Esophagus (tissue), 2 donors: ENCODE measurements around the gene TESMIN. TPM values are rescaled to one million over a fixed set of nuclear protein-coding genes. Genes with fewer than 3 reads are reported as not detected.

Experiments used
- H3K27ac ChIP-seq, 2 donors: one replicate each; pipeline ENCODE4 v1.5.1; 2013; ENCODE audit warnings: low read depth in 2 of 2, mild to moderate bottlenecking in 2 of 2, inconsistent platforms in 1 of 2, low read length in 1 of 2, moderate library complexity in 1 of 2
- H3K27me3 ChIP-seq, 2 donors: one replicate each; pipeline ENCODE4 v1.6.1; 2013; ENCODE audit warnings: low read length in 2 of 2, control low read depth in 1 of 2, mild to moderate bottlenecking in 1 of 2; ENCODE audit not compliant: insufficient read depth in 2 of 2, control insufficient read depth in 1 of 2
- H3K36me3 ChIP-seq, 2 donors: one replicate each; pipeline ENCODE4 v1.6.1; 2013; ENCODE audit warnings: low read length in 1 of 2; ENCODE audit not compliant: control insufficient read depth in 2 of 2, insufficient read depth in 2 of 2
- H3K4me1 ChIP-seq, 2 donors: one replicate each; pipeline ENCODE4 v1.6.1; 2013; ENCODE audit warnings: low read length in 1 of 2; ENCODE audit not compliant: control insufficient read depth in 2 of 2, insufficient read depth in 2 of 2
- H3K4me3 ChIP-seq, 2 donors: one replicate each; pipeline ENCODE4 v1.5.1; 2013; ENCODE audit warnings: low read length in 2 of 2, mild to moderate bottlenecking in 2 of 2, low read depth in 1 of 2, moderate library complexity in 1 of 2
- H3K9me3 ChIP-seq, 2 donors: one replicate each; pipeline ENCODE4 v1.6.1; 2013; ENCODE audit warnings: mild to moderate bottlenecking in 2 of 2, low read depth in 1 of 2, low read length in 1 of 2, moderate library complexity in 1 of 2; ENCODE audit not compliant: control insufficient read depth in 2 of 2, insufficient read depth in 1 of 2
- WGBS, 2 donors: extraction: QIAGEN DNeasy Blood & Tissue Kit; methylation state at CpG; one replicate each; pipeline ENCODE4 v1.1.7; 2013; 5-methylcytosine and 5-hydroxymethylcytosine counted together
- polyA plus RNA-seq, 2 donors: library from polyadenylated mRNA; stranded (reverse); fragments of 200-250 nt; gene quantifications; one replicate each; pipeline ENCODE4 v1.2.3, GENCODE V29; 2013
- donor health status: healthy with polysubstance abuse.
- donor health status: Bipolar disorder and iron deficiency.

The TESMIN gene
- polyA plus RNA-seq, 2 donors, result 3.0 to 3.7 TPM

- no peak overlapping the region for H3K4me3 ChIP-seq
- H3K4me1 ChIP-seq, result peaks cover 0 to 10% of the 10 kb centered on the region in 2 donors
- no peak overlapping the region for H3K27ac ChIP-seq
- 78 to 85% methylated on average over 7 of the region's 7 CpGs for WGBS, 2 donors
- H3K27me3 ChIP-seq, result peaks cover 0 to 23% of the 10 kb centered on the region in 2 donors
- H3K9me3 ChIP-seq, result peaks cover 0 to 1% of the 10 kb centered on the region in 2 donors
- no peaks in the 10 kb centered on the region for H3K36me3 ChIP-seq
Measured at GRCh38 chr11:68683121-68683520, 68.2 kb downstream of the TESMIN start.

GRCh38 chr11:68682531-68682961 lies 68.8 kb downstream of the TESMIN start:
- H3K4me1 ChIP-seq, result peaks cover under 1 to 10% of the 10 kb centered on the region in 2 donors
- no peak overlapping the region for H3K27ac ChIP-seq
- H3K27me3 ChIP-seq, result peaks cover 0 to 23% of the 10 kb centered on the region in 2 donors
- WGBS, 2 donors, result 53 to 73% methylated on average over 9 of the region's 9 CpGs
- H3K9me3 ChIP-seq, result peaks cover 0 to 1% of the 10 kb centered on the region in 2 donors
- H3K4me3 ChIP-seq, result no peak overlapping the region
- H3K36me3 ChIP-seq, result no peaks in the 10 kb centered on the region

- H3K9me3 ChIP-seq, result peaks cover 0 to 1% of the 10 kb centered on the region in 2 donors
- peaks cover 4 to 10% of the 10 kb centered on the region in 2 donors for H3K4me1 ChIP-seq
- H3K27ac ChIP-seq, result no peak overlapping the region
- no peaks in the 10 kb centered on the region for H3K36me3 ChIP-seq
- peaks cover 0 to 19% of the 10 kb centered on the region in 2 donors for H3K27me3 ChIP-seq
- no peak overlapping the region for H3K4me3 ChIP-seq
- 79 to 87% methylated on average over 17 of the region's 17 CpGs for WGBS, 2 donors
Measured at GRCh38 chr11:68680541-68681231, 70.6 kb downstream of the TESMIN start.

GRCh38 chr11:68678031-68678441 lies 73.3 kb downstream of the TESMIN start:
- Histone ChIP-seq H3K27ac (no peak overlapping the region), H3K9me3 (peaks cover 8 to 9% of the 10 kb centered on the region in 2 donors), H3K4me3 (no peak overlapping the region), H3K36me3 (no peaks in the 10 kb centered on the region), H3K27me3 (no peaks in the 10 kb centered on the region), H3K4me1 (peaks cover 0 to 4% of the 10 kb centered on the region in 2 donors)
- 81 to 82% methylated on average over 15 of the region's 15 CpGs for WGBS, 2 donors

- no peak overlapping the region for H3K4me3 ChIP-seq
- 9% methylated on average over 6 of the region's 6 CpGs for WGBS, 2 donors
- H3K27ac ChIP-seq, result no peak overlapping the region
- peaks cover 0 to 4% of the 10 kb centered on the region in 2 donors for H3K4me1 ChIP-seq
- no peaks in the 10 kb centered on the region for H3K27me3 ChIP-seq
- H3K9me3 ChIP-seq, result peaks cover 7 to 9% of the 10 kb centered on the region in 2 donors
- H3K36me3 ChIP-seq, result no peaks in the 10 kb centered on the region
Measured at GRCh38 chr11:68677432-68677831, 73.9 kb downstream of the TESMIN start.

- Histone ChIP-seq H3K4me1 (peaks cover 0 to 4% of the 10 kb centered on the region in 2 donors), H3K36me3 (no peaks in the 10 kb centered on the region), H3K27ac (no peak overlapping the region), H3K9me3 (peaks cover 7 to 9% of the 10 kb centered on the region in 2 donors), H3K4me3 (no peak overlapping the region), H3K27me3 (no peaks in the 10 kb centered on the region)
- 88 to 93% methylated on average over 16 of the region's 16 CpGs for WGBS, 2 donors
Measured at GRCh38 chr11:68674461-68674860, 76.9 kb downstream of the TESMIN start.

- H3K9me3 ChIP-seq, result peaks cover 7 to 9% of the 10 kb centered on the region in 2 donors
- H3K27ac ChIP-seq, result no peak overlapping the region
- H3K36me3 ChIP-seq, result no peaks in the 10 kb centered on the region
- WGBS, 2 donors, result 79 to 81% methylated on average over 11 of the region's 11 CpGs
- no peak overlapping the region for H3K4me3 ChIP-seq
- H3K4me1 ChIP-seq, result peaks cover 0 to 4% of the 10 kb centered on the region in 2 donors
- H3K27me3 ChIP-seq, result no peaks in the 10 kb centered on the region
Measured at GRCh38 chr11:68673991-68674390, 77.3 kb downstream of the TESMIN start.

GRCh38 chr11:68673306-68673945 lies 77.9 kb downstream of the TESMIN start:
- 83 to 91% methylated on average over 6 of the region's 6 CpGs for WGBS, 2 donors

GRCh38 chr11:68670208-68670992 lies 80.9 kb downstream of the TESMIN start:
- WGBS, 2 donors, result 83 to 86% methylated on average over 26 to 33 of the region's 33 CpGs
- H3K9me3 ChIP-seq, result peaks cover 7 to 9% of the 10 kb centered on the region in 2 donors

More at GRCh38 chr11:68673306-68673945, 77.9 kb downstream of the TESMIN start:
- Histone ChIP-seq H3K27ac (no peak overlapping the region), H3K9me3 (peaks cover 7 to 9% of the 10 kb centered on the region in 2 donors), H3K36me3 (no peaks in the 10 kb centered on the region), H3K4me1 (peaks cover 0 to 4% of the 10 kb centered on the region in 2 donors), H3K27me3 (no peaks in the 10 kb centered on the region), H3K4me3 (no peak overlapping the region)

More at GRCh38 chr11:68670208-68670992, 80.9 kb downstream of the TESMIN start:
- Histone ChIP-seq H3K36me3 (no peaks in the 10 kb centered on the region), H3K27me3 (no peaks in the 10 kb centered on the region), H3K4me3 (no peak overlapping the region), H3K4me1 (no peaks in the 10 kb centered on the region), H3K27ac (no peak overlapping the region)
